GM18520 (cell line): ENCODE data around the gene BOD1L1.
A peak's percentile ranks its signal among the peaks of the same experiment; 100 is the strongest.
"Not testable (repeated sequence)": the region's sequence is repeated elsewhere in the genome, so short reads cannot be mapped to it uniquely, and the experiment has no call there.

ENCODE experiments used
- ATAC-seq: cut with Tn5 transposase; IDR thresholded peaks from one replicate; pipeline ENCODE4 v1.9.1; 2021; ENCODE audit not compliant: unreplicated experiment

BOD1L1 gene

DNA sequence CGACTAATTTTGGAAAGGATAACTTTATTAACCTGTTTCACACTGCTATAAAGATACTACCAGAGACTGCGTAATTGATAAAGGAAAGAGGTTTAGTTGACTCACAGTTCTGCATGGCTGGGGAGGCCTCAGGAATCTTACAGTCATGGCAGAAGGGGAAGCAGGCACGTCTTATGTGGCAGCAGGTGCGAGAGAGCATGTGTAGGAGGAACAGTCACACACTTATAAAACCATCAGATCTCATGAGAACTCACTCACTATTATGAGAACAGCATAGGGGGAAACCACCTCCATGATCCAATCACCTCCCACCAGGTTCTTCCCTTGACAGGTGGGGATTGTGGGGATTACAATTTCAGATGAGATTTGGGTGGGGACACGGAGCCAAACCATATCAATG lies 67.4 kb downstream of the BOD1L1 start:
- ATAC-seq, result not testable (repeated sequence)

DNA sequence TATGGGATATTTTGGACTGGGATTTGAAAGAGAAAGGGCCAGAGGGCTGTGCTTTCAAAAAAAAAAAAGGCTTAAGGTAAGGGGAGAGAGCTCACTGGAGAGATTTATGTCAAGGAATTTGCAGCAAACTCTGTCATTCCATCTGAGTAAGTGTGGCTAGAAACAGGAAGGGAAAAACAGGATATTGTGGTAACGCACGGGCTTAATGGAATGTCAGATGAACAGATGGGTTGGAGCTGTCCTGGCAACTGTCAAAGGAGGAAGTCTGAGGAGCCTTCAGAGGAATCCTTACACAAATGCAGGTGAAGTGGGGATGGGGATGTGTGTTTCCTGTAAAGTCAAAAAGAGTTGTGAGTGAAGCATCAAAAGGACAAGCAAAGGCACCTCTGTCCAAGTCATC lies 68.1 kb downstream of the BOD1L1 start:
- ATAC-seq, result no peak

- ATAC-seq, result no peak
Observed at GRCh38 chr4:13558881-13559280, 68.6 kb downstream of the BOD1L1 start.

- ATAC-seq, result no peak
Observed at GRCh38 chr4:13555325-13555724, 72.2 kb downstream of the BOD1L1 start.

DNA sequence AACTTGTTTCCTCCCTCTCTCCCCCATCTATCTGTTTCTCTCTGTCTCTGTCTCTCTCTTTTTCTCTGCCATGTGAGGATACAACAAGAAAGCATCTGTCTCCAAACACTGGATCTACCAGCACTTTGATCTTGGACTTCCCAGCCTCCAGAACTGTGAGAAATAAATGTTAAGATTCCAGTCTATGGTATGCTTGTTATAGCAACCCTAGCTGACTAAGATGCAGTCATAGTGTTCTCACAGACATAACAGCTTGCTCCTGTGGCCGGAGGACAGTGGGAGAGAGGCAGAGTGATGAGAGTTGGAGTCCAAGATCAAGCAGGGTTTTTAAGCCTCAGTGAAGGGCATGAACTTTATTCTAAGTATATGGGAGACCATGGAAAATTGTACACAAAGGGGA lies 74.4 kb downstream of the BOD1L1 start:
- ATAC-seq, result no peak

DNA sequence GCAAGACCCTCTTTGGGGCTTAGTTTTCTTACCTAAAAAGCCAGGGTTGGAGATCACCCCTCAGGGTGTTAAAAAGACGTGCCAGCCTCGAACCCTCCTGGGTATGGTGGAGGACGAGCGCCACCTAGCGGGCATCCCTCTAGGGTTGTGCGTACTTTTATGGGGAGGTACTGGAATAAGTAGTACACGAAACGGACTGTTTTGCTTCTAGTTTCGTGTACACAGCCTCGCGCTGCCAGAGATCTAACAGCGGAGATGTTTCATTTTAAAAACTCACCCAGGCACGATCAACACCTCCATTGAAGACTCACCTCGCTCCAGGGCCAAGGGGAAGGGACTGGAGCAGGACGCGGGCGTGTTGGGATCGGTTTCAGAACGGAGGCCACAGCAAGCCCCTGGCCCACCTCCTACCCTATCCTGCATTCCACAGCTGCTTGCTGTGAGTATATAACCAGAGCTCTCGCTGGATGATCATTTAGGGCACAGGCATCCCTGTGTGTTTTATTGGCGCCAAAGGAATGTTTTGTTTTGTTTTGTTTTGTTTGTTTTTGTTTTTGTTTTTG lies 78.5 kb downstream of the BOD1L1 start:
- ATAC-seq, result peak; percentile 76

DNA sequence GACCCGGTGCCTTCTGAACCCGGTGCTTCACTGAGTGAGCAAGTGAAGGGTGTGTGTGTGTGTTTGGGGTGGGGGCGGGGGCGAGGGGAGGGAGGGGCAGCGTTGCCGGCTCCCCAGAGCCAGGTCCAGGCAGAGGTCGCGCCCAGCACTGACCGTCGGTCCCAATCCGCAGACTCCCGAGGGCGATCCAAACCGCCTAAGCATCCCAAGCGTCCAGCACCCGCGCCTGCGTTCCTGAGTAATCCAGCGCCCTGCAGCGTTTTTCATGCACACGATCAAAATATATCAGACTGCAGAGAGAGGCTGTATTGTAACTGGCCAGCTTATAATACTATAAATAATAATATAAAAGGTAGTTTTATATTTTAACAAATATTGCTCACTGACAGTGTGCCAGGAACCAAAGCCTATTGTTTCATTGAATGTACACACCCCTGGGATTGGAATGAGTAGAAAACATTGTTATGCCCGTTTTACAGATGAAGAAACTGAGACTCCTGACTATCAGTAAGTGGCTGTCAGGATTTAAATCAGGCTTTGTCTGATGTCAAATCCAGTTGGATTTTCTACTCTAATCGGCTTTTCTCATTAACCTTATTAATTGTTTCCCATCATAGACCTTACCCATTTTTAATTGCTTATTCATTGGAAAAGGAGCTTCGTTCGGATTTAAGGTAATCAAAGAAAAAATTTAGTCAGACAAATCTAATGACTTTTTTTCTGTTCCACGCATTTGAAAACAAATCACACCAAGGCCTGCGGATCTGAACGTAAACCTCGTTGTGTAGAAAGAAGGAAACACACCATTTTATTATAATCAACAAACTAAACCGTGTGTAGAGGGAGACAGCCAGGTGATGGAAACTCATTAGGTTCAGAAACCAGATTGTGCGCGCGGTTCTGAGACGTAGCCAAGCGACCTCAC lies 79.2 kb downstream of the BOD1L1 start:
- no peak for ATAC-seq

GRCh38 chr4:13547485-13548041 lies 80.0 kb downstream of the BOD1L1 start:
- ATAC-seq, result no peak

DNA sequence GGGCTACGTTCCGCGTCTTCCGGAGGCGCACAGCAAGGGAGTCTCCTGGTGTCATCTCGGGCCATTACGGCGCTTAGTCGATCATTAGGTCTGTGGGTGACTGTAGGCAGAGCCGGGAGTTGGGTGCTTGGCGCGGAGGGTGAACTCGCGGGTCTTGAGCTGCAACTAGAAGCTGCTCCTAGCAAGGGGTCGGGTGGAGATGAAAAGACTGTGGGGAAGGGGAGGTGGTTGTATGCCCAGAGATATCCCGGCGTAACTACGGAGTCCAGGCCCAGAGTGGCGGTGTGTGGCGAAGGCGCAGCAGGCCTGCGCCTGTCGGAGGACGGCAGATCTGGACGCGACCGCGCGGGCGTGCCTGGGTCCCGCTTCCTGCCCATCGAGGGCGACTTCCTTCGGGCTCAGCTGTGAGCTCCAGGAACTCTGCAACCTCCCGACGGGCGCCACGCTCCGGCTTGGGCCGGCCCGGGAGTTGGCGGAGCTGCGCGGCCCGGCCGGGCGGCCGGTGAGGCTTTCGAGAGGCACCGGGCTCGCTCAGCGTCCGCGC lies 80.5 kb downstream of the BOD1L1 start:
- no peak for ATAC-seq

DNA sequence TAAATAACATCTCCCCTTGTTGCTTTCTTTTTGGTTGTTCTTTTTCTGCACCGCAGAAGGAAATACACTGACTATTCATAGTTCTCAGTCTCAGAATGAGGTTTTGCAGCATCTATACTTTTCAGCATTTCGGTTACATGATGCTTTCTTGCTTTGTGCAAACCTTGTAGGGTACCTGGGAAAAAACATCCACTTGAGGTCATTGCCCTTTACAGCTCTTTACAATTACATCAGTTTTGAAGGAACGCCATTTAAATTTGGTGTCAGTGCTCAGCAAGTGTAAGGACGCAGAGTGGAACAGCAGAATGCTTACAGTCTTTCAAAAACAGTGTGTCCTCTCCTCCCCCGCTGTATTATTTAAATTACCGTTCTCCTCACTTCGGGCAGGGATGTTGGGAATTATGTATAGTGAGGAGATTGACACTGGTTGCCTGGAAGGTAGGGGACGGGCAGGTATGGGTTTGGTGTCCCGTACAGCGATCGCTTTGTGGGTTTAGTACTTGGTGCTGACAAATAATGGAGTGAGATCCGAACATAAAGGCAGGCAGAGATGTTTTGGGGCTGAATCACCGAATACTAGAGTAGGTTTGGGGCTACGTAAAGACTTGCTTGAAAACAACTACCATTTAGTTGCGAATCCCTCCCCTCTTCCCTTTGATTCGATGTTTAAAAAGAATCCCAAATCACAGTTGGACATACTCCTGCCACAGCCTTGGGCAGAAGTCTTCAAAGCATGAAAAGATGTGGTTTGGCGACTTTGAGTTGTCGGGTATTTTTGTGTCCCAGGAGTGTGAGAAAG lies 81.2 kb downstream of the BOD1L1 start:
- no peak for ATAC-seq

GRCh38 chr4:13545394-13545808 lies 82.1 kb downstream of the BOD1L1 start:
- ATAC-seq, result no peak

- no peak for ATAC-seq
Observed at GRCh38 chr4:13544606-13545393, 82.7 kb downstream of the BOD1L1 start.

GRCh38 chr4:13543839-13544605 lies 83.5 kb downstream of the BOD1L1 start, which contains the start of gene NKX3-2:
Gene NKX3-2, minus strand, starts transcription at chr4:13544508. Its CDS starts 94 bp downstream, at chr4:13544414.
- ATAC-seq, result no peak

DNA sequence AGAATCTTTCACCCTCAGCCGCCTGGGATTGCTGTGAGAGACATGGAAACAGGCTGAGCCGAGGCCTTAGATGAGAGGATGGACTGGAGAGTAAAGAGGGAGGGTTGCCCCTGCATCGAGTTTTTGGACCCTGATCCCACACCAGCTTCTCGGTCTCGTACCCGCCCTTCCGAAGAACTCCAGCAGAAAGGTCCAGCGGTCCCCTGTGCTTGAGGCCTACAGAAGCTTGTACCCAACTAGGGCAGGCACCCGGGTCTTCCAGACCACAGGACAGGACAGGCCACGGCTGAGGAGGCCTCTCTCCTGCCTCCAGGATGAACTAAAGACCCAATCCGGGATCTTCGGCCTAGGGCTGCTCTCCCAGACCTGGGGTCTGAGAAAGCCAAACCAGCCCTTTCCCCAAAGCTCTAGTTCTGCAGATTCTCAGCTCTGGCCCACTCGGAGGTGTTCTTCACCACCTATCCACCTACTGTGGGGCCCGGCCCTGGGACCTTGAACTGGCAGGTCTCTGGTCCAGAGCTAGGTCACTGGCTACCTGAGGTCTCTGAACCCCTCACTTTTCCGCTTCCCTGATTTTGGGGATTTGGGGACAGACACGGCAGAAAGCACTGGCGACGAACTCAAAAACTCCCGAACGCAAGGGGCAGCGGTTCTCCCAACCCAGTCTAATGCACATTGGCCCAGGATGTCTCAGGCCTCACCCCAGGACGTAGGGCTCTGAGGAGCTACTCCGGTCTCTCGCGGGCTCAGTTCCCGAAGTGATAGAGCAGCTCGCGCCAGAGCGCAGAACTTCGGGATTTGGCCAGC lies 84.3 kb downstream of the BOD1L1 start:
- ATAC-seq, result no peak

GRCh38 chr4:13542577-13543031 lies 84.9 kb downstream of the BOD1L1 start:
- no peak for ATAC-seq

DNA sequence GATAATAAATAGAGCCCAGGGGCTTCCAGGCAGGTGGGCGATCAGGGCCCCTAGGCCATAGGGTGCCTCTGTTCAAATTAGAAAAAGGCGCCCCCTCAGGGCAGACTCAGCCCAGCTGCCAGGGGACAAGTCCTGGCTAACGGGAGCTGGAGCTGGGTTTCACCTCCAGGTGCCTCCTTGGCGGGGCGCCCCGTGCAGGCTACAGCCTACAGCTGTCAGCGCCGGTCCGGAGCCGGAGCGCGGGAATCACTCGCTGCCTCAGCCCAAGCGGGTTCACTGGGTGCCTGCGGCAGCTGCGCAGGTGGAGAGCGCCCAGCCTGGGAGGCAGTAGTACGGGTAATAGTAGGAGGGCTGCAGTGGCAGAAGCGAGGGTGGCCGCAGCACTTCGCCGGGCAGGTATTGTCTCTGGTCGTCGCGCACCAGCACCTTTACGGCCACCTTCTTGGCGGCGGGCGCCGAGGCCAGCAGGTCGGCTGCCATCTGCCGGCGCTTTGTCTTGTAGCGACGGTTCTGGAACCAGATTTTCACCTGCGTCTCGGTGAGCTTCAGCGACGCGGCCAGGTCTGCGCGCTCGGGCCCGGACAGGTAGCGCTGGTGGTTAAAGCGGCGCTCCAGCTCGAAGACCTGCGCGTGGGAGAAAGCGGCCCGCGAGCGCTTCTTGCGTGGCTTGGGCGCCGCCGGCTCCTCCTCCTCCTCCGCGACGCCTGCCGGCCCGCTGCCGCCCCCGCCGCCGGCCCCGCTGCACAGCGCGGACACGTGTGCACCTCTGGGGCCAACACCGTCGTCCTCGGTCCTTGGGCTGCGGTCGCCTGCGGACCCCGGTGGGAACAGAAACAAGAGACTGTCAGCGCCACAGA lies 85.6 kb downstream of the BOD1L1 start:
- no peak for ATAC-seq

GRCh38 chr4:13541176-13541604 lies 86.3 kb downstream of the BOD1L1 start:
- ATAC-seq, result no peak
